Spinal cord (tissue), 10 donors: ENCODE measurements around the gene FHAD1. TPM values are rescaled to one million over a fixed set of nuclear protein-coding genes. Genes with fewer than 3 reads are reported as not detected.
A peak's percentile ranks its signal among the peaks of the same experiment; 100 is the strongest.
"Not testable (repeated sequence)": the region's sequence is repeated elsewhere in the genome, so short reads cannot be mapped to it uniquely, and the experiment has no call there.

ENCODE experiments used
- DNase-seq, 6 donors: peaks; one replicate each; pipeline versions ENCODE4 v3.0.0 to v3.0.0-alpha.2; 2013 to 2015; ENCODE audit warnings: low spot score in 6 of 6, low read depth in 4 of 6
- H3K27ac ChIP-seq: one replicate; pipeline ENCODE4 v1.5.1; 2013; ENCODE audit warnings: low read depth, low read length, control low read depth
- H3K27me3 ChIP-seq: one replicate; pipeline ENCODE4 v1.6.1; 2013; ENCODE audit warnings: low read length; ENCODE audit not compliant: control insufficient read depth, insufficient read depth
- H3K36me3 ChIP-seq: one replicate; pipeline ENCODE4 v1.6.1; 2013; ENCODE audit warnings: low read length; ENCODE audit not compliant: control insufficient read depth, insufficient read depth
- H3K4me1 ChIP-seq: one replicate; pipeline ENCODE4 v1.6.1; 2013; ENCODE audit warnings: low read length; ENCODE audit not compliant: control insufficient read depth, insufficient read depth
- H3K4me3 ChIP-seq: one replicate; pipeline ENCODE4 v1.5.1; 2013; ENCODE audit warnings: low read depth, low read length, control low read depth
- H3K9me3 ChIP-seq: one replicate; pipeline ENCODE4 v1.6.1; 2013; ENCODE audit warnings: low read length; ENCODE audit not compliant: control insufficient read depth, insufficient read depth
- WGBS: methylation state at CpG from one replicate; pipeline ENCODE4 v1.1.5; 2013; ENCODE audit warnings: missing lambda C conversion rate; ENCODE audit not compliant: insufficient coverage; 5-methylcytosine and 5-hydroxymethylcytosine counted together
- polyA plus RNA-seq, 2 donors: library from polyadenylated mRNA; unstranded; fragments of 120-200 nt; gene quantifications; one replicate each; pipeline ENCODE4 v1.2.1, GENCODE V29; 2013; ENCODE audit not compliant: insufficient read length in 2 of 2
- total RNA-seq, 2 donors: library from RNA; depleted of rRNA in 1 of 2; stranded (reverse); fragments of 120-200 nt in 1 of 2; fragments of >200 nt in 1 of 2; gene quantifications; one replicate each; pipeline versions ENCODE4 v1.2.3 to v1.2.4, GENCODE V29; 2013 to 2014
- donor health status: healthy.

The FHAD1 gene
- total and polyA plus RNA-seq, 4 donors = 3.1 to 9.9 (median 7.7) TPM

DNA sequence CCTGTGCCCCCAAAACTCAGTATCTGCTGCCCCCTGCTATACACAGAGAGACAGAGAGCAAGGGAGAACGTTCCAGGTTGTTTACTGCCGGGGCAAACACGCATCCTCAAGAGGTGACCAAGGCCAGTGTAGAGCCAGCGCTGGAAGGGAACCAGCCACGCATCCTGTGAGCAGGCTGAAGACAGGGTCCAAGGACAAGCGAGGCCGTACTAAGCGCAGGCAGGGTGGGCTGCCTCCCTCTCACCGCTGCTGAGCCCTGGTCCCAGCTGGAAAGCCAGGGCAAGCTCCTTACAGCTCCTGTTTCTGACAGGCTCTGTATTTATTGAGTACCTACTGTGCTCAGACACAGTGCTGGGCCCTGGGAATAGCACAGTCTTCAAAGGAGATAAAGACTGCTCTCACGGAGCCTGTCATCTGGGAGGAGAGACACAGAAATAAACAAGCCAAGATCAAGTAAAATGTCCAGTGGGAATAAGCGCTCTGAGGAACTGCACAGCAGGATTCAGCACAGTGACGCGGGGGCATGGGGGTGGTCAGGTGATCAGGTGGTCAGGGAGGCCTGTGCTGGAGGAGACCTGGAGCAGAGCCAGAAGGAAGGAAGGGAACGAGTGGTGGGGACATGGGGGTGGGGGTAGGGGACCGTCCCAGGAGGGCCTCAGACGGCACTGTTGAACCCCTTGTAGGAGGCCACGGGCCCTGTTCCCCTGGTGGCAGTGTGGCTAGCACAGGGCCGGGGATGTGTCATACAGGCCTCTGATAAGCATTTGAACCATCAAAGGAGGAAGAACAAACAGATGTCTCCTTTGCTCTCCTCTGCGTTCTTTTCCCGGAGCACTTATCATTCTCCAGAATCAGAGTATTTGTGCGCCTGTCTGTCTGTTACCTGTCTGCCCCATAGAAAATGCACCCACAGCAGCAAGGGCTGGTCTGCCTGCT, 124.9 kb downstream of the FHAD1 start:
- Histone ChIP-seq H3K27ac (peak overlapping the region; percentile 41), H3K36me3 (no peaks in the 10 kb centered on the region), H3K9me3 (no peaks in the 10 kb centered on the region), H3K27me3 (no peaks in the 10 kb centered on the region), H3K4me1 (peaks cover 25% of the 10 kb centered on the region), H3K4me3 (no peak overlapping the region)
- DNase-seq = no peak
- WGBS = 70% methylated on average over 19 of the region's 21 CpGs

DNA sequence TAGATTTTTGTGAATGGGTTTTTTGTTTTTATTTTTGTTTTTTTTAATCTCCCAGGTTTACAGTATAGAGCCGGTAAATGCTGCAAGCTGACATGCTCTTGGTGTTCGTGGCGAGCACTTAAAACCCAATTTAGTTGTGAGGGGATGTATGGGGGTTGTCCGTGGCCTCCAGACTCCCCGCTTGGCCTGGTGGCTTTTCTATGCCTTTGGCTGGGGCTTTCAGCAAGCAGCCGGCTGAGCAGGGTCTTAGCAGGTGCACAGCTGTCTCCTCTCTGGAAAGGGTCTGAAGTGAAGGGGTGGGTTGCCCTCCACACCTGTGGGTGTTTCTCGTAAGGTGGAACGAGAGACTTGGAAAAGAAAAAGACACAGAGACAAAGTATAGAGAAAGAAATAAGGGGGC, 131.7 kb downstream of the FHAD1 start:
- Histone ChIP-seq H3K27ac (no peak overlapping the region), H3K4me1 (peaks cover 23% of the 10 kb centered on the region), H3K4me3 (no peak overlapping the region), H3K36me3 (peaks cover 3% of the 10 kb centered on the region), H3K27me3 (no peaks in the 10 kb centered on the region), H3K9me3 (no peaks in the 10 kb centered on the region)
- WGBS = 67% methylated on average over 5 of the region's 8 CpGs
- DNase-seq = no peak

DNA sequence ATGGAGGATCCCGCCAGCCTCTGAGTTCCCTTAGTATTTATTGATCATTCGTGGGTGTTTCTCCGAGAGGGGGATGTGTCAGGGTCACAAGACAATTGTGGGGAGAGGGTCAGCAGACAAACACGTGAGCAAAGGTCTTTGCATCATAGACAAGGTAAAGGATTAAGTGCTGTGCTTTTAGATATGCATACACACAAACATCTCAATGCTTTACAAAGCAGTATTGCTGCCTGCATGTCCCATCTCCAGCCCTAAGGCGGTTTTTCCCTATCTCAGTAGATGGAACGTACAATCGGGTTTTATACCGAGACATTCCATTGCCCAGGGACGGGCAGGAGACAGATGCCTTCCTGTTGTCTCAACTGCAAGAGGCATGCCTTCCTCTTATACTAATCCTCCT, 132.1 kb downstream of the FHAD1 start:
- H3K27me3 ChIP-seq, H3K4me3 ChIP-seq, H3K36me3 ChIP-seq, H3K9me3 ChIP-seq, DNase-seq, H3K27ac ChIP-seq: not testable (repeated sequence)
- WGBS = 83% methylated on average over 1 of the region's 9 CpGs
- peaks cover 27% of the 10 kb centered on the region for H3K4me1 ChIP-seq

DNA sequence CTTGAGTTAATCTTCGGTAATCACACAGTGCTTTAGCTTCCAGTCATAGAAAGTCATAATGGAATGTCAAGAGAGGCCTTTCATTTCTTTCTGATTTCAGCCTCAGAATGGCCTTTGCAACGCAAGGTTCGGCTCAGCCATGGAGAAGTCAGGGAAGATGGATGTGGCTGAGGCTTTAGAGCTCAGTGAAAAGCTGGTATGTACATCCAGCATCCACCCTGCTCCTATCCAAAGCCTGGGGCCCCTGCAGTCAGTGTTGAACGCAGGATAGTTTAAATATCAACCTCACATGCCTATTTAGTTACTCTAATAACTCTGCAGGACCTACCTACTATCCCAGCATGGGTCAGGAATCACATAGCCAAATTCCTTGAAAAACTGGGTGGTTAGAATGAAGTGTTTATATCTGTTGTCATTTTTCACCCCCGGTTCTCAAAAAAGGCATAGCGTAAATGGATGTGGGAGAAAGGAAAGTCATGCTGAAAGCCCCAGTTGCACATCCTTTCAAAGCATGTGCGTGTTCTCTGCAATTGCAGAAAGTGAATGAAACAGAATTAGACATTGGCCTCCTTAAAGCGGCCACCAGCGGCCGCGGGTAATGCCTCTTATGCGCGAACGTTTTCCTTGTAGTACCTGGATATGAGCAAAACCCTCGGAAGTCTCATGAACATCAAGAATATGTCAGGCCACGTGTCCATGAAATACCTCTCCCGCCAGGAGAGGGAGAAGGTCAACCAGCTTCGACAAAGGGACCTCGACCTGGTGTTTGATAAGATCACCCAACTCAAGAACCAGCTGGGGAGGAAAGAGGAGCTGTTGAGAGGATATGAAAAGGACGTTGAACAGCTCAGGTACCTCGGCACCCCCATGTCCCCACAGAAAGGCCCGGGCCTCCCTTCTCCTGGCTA, 133.8 kb downstream of the FHAD1 start:
- no peak overlapping the region for H3K4me3 ChIP-seq
- H3K36me3 ChIP-seq = peaks cover 3% of the 10 kb centered on the region
- H3K27me3 ChIP-seq = peaks cover 3% of the 10 kb centered on the region
- DNase-seq = peak in 1 of 6 donors; percentile 48
- H3K27ac ChIP-seq = no peak overlapping the region
- 95% methylated on average over 10 of the region's 22 CpGs for WGBS
- peaks cover 42% of the 10 kb centered on the region for H3K4me1 ChIP-seq
- no peaks in the 10 kb centered on the region for H3K9me3 ChIP-seq

DNA sequence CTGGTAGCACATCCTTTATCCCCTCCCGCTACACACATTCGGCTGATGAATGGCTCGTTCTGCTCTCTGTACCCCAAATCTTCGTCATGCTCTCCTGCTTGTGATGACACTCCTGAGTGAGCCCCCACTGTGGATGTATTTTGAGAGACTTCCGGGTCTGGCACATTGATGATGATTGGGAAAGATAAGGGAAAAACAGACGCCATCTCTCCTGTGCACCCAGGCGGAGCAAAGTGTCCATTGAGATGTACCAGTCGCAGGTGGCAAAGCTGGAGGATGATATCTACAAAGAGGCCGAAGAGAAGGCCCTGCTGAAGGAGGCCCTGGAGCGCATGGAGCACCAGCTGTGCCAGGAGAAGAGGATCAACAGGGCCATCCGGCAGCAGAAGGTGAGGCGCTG, 134.8 kb downstream of the FHAD1 start:
- peaks cover 51% of the 10 kb centered on the region for H3K4me1 ChIP-seq
- WGBS = 94% methylated on average over 8 of the region's 12 CpGs
- DNase-seq = no peak
- H3K36me3 ChIP-seq = peaks cover 3% of the 10 kb centered on the region
- no peak overlapping the region for H3K27ac ChIP-seq
- H3K4me3 ChIP-seq = no peak overlapping the region
- no peaks in the 10 kb centered on the region for H3K9me3 ChIP-seq
- H3K27me3 ChIP-seq = peaks cover 3% of the 10 kb centered on the region

DNA sequence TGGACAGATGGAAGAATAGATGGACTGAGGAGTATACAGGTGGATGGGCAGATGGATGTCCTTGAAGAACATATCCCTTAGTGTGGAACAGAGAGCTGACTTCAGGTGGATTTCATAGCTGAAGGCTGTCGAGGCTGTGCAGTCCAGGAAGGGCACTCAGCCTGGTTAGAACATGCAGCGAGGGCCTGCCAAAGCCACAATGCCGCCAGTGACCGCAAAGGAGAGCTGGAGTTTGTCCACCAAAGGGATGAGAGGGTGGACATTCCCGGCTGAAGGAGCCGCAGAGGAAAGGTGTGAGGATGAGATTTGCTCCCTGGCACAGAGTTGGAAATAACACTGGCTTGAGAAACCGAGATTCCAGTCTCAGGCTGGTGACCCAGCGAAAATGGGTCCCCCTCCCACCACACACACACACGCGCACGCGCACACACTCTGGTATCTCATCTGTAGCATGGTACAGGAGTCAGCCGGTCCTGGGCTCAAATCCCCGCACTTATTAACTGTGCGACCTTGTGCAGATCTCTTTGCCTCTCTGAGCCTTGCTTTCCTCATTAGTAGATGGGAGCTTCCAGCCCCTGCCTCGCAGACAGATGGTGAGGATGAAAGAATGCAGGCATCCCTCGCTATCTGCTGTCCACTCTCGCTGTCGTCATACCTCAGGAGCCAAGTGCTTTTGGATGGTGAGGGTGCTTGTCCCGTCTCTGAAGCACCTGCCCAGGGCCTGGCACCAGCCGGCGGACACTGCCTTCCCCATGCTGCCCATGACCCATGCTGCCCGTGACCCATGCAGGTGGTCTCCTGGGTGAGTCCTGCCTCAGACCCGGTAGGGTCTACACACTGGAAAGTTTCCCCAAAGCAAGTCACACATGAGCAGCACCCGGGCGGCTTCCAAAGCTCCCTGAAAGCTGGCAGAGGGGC, 135.8 kb downstream of the FHAD1 start:
- no peak for DNase-seq
- H3K4me1 ChIP-seq = peaks cover 50% of the 10 kb centered on the region

DNA sequence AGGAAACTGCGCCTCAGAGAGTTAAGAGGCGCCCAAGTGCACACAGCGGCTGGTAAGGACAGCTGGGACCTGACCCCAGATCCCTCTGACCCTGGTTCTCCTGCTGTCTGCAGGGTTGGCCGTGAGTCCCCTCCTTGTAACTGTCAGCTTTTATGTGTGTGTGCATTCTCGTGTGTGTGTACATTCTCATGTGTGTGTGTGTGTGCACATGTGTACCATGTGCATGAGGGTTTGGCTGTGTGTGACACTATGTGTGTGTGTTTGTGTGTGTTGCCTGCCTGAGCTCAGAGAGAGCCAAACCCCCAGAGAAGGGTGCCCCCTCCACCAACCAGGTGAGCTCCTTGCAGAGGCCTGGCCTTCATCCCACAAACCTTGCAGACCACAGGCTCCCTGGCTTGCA, 136.8 kb downstream of the FHAD1 start:
- no peak overlapping the region for H3K4me3 ChIP-seq
- H3K9me3 ChIP-seq = no peaks in the 10 kb centered on the region
- H3K36me3 ChIP-seq = peaks cover 3% of the 10 kb centered on the region
- H3K27me3 ChIP-seq = peaks cover 3% of the 10 kb centered on the region
- H3K27ac ChIP-seq = peak overlapping the region; percentile 67
- H3K4me1 ChIP-seq = peaks cover 50% of the 10 kb centered on the region
- DNase-seq = no peak
- 79% methylated on average over 5 of the region's 5 CpGs for WGBS

More for the DNA sequence above, 135.8 kb downstream of the FHAD1 start:
- peaks cover 3% of the 10 kb centered on the region for H3K27me3 ChIP-seq
- no peak overlapping the region for H3K27ac ChIP-seq
- 71% methylated on average over 21 of the region's 26 CpGs for WGBS
- H3K9me3 ChIP-seq = no peaks in the 10 kb centered on the region
- H3K4me3 ChIP-seq = no peak overlapping the region
- peaks cover 3% of the 10 kb centered on the region for H3K36me3 ChIP-seq

DNA sequence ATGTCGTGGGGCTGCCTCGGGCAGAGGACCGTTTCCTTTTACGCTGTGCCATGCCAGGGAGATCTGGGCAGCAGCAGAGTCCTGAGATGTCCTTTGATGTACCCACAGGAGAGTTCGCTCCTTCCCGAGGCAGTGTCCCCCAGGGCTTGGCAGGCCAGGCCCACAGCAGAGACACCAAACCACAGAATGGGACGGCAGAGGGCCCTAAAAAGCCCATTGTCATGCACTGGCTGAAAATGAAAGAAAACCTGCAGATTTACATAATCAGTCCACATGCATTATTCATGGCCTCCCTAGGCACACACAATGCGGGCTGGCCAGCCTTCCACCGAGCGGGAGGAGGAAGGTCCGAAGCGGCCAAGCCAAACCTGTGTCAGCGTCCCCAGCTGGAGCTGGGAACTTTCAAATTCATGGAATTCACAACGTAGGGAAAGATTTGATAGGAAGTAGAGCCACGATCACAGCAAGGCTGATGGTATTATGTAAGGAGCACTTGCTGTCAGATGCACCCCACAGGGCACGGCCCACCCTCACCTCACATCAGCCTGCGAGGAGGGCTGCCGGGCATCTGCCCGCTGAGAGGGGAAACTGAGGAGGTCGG, 137.4 kb downstream of the FHAD1 start:
- Histone ChIP-seq H3K9me3 (no peaks in the 10 kb centered on the region), H3K27me3 (peaks cover 3% of the 10 kb centered on the region), H3K4me1 (peaks cover 50% of the 10 kb centered on the region), H3K4me3 (peak overlapping the region; percentile 0), H3K27ac (peak overlapping the region; percentile 67), H3K36me3 (peaks cover 3% of the 10 kb centered on the region)
- WGBS = 27% methylated on average over 17 of the region's 20 CpGs
- DNase-seq = peak; percentile 43 to 92 (median 72)
